Activated T-helper 2 cell treated with anti-CD3 and anti-CD28 coated beads, Interferon-gamma antibody, Interleukin-2, Interleukin-4, amounts not matched to agents 10 μg/mL and 5 μg/mL and 100 μg/mL, durations not matched to agents 14 hours and 24 hours and 36 hours (primary cell): ENCODE data around the gene RPL23. TPM values are rescaled to one million over a fixed set of nuclear protein-coding genes. Genes with fewer than 3 reads are reported as not detected.

Experiments used
- DNase-seq: peaks from one replicate; pipeline ENCODE4 v3.0.0; 2021; ENCODE audit warnings: low spot score
- H3K27ac Mint-ChIP-seq: one replicate; pipeline ENCODE4 v1.8.0; 2021; ENCODE audit warnings: mixed read lengths
- H3K27me3 Mint-ChIP-seq: one replicate; pipeline ENCODE4 v1.8.0; 2021; ENCODE audit warnings: low read depth, mixed read lengths
- H3K36me3 Mint-ChIP-seq: one replicate; pipeline ENCODE4 v1.8.0; 2021; ENCODE audit warnings: low read depth, mixed read lengths
- H3K4me1 Mint-ChIP-seq: one replicate; pipeline ENCODE4 v1.8.0; 2021; ENCODE audit warnings: low read depth, mixed read lengths
- H3K4me3 Mint-ChIP-seq: one replicate; pipeline ENCODE4 v1.8.0; 2021; ENCODE audit warnings: low read depth, mild to moderate bottlenecking, moderate library complexity, mixed read lengths
- H3K9me3 Mint-ChIP-seq: one replicate; pipeline ENCODE4 v1.8.0; 2021; ENCODE audit warnings: mixed read lengths
- intact Hi-C: fragments of 100-400 bp; cut with micrococcal nuclease; formaldehyde crosslinking; loops from one replicate; pipeline ENCODE4 v1.15.1; 2023
- total RNA-seq: library from RNA; stranded (reverse); gene quantifications from 2 replicates; pipeline ENCODE4 v1.2.3, GENCODE V29; 2022

Gene RPL23
- total RNA-seq, 1 donor from 2014 or later: 1,796 TPM

GRCh38 chr17:38892620-38893019, 39.1 kb upstream of the RPL23 start:
- intact Hi-C loops: loop anchor here (10.0 kb wide), 1 partner anchor 72 kb away; the partner anchor contains the start of gene FBXO47
- DNase-seq: no peak
- Mint-ChIP-seq H3K9me3 (no peaks in the 10 kb centered on the region), H3K36me3 (peaks cover 73% of the 10 kb centered on the region), H3K27ac (peak overlapping the region; percentile 28), H3K4me1 (peaks cover 60% of the 10 kb centered on the region), H3K4me3 (no peak overlapping the region), H3K27me3 (no peaks in the 10 kb centered on the region)

DNA sequence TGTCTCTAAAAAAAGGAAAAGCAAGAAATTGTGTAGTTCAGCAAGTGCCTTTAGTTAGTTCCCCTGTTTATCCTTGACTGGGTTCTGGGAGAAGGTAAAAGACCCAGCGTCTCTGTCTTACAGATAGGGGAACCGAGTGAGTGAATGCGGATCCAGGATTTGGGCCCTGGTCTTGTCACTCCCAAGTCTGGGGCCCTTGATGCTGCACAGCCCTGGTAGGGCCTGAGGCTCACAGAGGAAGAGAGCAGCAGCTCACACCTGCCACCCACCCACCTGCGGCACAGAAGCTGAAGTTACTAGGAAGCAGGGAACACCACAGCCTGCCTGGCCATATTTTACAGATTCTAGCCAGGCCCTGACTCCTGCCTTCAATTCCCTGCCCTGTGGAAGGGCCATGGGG, 38.6 kb upstream of the RPL23 start:
- intact Hi-C loops: loop anchor here (10.0 kb wide), 1 partner anchor 73 kb away; the partner anchor contains the start of gene FBXO47
- H3K4me1 Mint-ChIP-seq: peaks cover 58% of the 10 kb centered on the region
- peaks cover 69% of the 10 kb centered on the region for H3K36me3 Mint-ChIP-seq
- no peak overlapping the region for H3K4me3 Mint-ChIP-seq
- H3K9me3 Mint-ChIP-seq: no peaks in the 10 kb centered on the region
- no peaks in the 10 kb centered on the region for H3K27me3 Mint-ChIP-seq
- DNase-seq: no peak
- H3K27ac Mint-ChIP-seq: peak overlapping the region; percentile 55

DNA sequence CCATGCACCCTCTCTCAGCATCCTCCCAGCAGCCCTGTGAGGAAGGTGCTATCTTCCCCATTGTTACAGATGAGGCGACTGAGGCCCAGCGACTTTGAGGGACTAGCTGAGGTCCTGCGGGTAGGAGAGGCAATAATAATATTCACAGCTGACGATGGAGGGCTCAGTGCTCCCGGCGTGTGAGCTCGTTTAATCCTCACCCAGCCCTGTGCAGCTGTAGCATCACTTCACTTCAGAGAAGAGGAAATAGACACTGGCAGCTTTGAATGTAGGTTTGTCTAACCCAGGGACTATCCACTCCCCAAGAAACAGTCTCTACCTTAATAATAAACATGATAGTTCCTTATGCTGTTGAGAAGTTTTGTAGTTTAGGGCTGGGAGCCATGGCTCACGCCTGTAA, 37.9 kb upstream of the RPL23 start:
- H3K4me1 Mint-ChIP-seq: peaks cover 58% of the 10 kb centered on the region
- H3K4me3 Mint-ChIP-seq: no peak overlapping the region
- intact Hi-C loops: loop anchor here (1.0 to 10.0 kb wide), 2 partner anchors 8 to 73 kb away; partner anchors contain the start of gene FBXO47
- no peaks in the 10 kb centered on the region for H3K27me3 Mint-ChIP-seq
- peaks cover 63% of the 10 kb centered on the region for H3K36me3 Mint-ChIP-seq
- no peak for DNase-seq
- peak overlapping the region; percentile 55 for H3K27ac Mint-ChIP-seq
- H3K9me3 Mint-ChIP-seq: no peaks in the 10 kb centered on the region

- H3K27me3 Mint-ChIP-seq: no peaks in the 10 kb centered on the region
- intact Hi-C loops: loop anchor here (10.0 kb wide), 1 partner anchor 74 kb away; the partner anchor contains the start of gene FBXO47
- H3K36me3 Mint-ChIP-seq: peaks cover 63% of the 10 kb centered on the region
- H3K9me3 Mint-ChIP-seq: no peaks in the 10 kb centered on the region
- DNase-seq: no peak
- H3K27ac Mint-ChIP-seq: peak overlapping the region; percentile 67
- no peak overlapping the region for H3K4me3 Mint-ChIP-seq
- peaks cover 66% of the 10 kb centered on the region for H3K4me1 Mint-ChIP-seq
Observed at GRCh38 chr17:38890410-38890746, 36.9 kb upstream of the RPL23 start.

DNA sequence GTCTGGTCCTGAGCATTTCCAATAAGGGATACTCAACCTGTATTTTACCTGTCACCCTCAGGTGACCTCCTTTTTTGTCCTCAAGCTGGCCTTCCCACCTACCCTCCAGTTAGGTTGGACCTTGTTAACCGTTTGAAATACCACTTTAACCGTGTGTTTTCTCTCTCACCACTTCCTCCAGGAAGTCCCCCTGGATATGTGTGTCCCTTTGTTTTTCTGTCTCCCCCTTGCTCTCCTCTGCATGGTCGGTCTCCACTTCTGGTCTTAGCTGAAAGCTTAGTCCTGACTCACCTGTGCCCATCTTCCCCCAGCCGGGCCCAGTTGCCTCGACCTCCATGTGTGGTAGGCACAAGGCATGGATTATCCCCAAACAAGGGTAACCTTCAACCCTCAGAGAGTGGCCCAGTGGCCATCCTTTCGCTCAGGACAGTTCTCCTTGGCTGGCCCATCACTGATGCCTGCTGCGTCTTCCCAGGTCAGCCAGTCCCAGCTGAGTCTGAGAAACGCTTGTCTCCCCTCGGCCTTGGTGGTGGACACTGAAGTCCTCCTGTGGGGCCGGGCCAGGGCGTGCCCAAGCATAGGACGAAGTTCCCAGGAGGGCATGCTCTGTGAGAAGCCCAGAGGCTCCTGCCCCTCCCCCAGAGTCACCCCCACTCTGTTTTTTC, 36.4 kb upstream of the RPL23 start:
- DNase-seq: no peak
- intact Hi-C loops: loop anchor here (10.0 kb wide), 1 partner anchor 75 kb away; the partner anchor contains the start of gene FBXO47
- peaks cover 66% of the 10 kb centered on the region for H3K36me3 Mint-ChIP-seq
- H3K4me1 Mint-ChIP-seq: peaks cover 71% of the 10 kb centered on the region
- H3K4me3 Mint-ChIP-seq: no peak overlapping the region
- no peaks in the 10 kb centered on the region for H3K27me3 Mint-ChIP-seq
- peak overlapping the region; percentile 67 for H3K27ac Mint-ChIP-seq
- no peaks in the 10 kb centered on the region for H3K9me3 Mint-ChIP-seq

GRCh38 chr17:38888842-38889241, 35.3 kb upstream of the RPL23 start:
- Mint-ChIP-seq H3K9me3 (no peaks in the 10 kb centered on the region), H3K27me3 (no peaks in the 10 kb centered on the region), H3K27ac (peak overlapping the region; percentile 42), H3K4me3 (no peak overlapping the region), H3K36me3 (peaks cover 63% of the 10 kb centered on the region), H3K4me1 (peaks cover 69% of the 10 kb centered on the region)
- intact Hi-C loops: no loop called here
- DNase-seq: no peak

- intact Hi-C loops: no loop called here
- no peak for DNase-seq
- no peak overlapping the region for H3K4me3 Mint-ChIP-seq
- peaks cover 74% of the 10 kb centered on the region for H3K36me3 Mint-ChIP-seq
- no peaks in the 10 kb centered on the region for H3K9me3 Mint-ChIP-seq
- H3K27ac Mint-ChIP-seq: no peak overlapping the region
- H3K4me1 Mint-ChIP-seq: peaks cover 73% of the 10 kb centered on the region
- no peaks in the 10 kb centered on the region for H3K27me3 Mint-ChIP-seq
Observed at GRCh38 chr17:38886643-38887010, 33.1 kb upstream of the RPL23 start.

DNA sequence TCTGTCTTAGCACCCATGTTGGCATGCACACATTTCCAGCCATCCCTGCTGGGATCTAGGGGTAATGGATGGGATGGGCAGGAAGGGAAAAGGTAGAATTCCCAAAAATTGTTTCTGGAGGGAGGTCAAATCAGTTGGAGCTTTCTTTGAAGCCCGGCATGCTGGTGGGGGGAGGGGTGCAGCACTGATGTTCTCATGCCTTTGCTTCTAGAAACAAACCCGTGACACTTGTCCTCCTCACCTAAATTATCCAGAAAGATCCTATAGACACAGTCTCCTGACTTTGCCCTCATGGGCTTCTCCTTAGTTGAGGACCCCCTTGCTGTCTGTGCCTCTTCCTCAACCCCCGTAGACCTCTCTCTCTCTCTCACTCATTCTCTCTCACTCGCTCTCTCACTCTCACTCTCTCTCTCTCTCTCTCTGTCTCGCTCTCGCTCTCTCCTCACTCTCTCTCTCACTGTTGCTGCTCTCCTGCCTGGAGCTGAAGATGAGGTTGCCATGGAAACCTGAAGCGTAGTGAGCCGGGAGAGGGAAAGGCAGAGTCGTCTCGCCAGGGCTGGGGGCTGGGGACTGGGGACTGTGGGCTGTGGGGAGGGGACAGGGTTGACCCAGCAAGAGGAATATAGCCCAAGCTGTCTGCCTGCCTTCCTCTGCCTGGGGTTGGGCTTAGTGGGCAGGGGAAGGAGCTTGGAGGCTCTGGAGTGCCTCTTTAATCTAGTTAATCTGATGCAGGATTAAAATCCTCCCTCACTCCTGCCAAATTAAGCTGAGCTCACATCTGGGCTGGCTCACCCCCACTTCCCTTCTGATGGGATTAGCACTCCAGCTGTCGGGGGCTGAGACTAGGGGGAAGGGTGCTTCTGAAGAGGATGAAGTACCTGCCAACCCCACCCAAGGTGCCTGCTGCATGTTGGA, 32.5 kb upstream of the RPL23 start:
- intact Hi-C loops: no loop called here
- Mint-ChIP-seq H3K4me3 (no peak overlapping the region), H3K4me1 (peaks cover 74% of the 10 kb centered on the region)

GRCh38 chr17:38885044-38885727, 31.7 kb upstream of the RPL23 start:
- peaks cover 69% of the 10 kb centered on the region for H3K4me1 Mint-ChIP-seq
- H3K9me3 Mint-ChIP-seq: no peaks in the 10 kb centered on the region
- intact Hi-C loops: no loop called here
- DNase-seq: no peak
- peak overlapping the region; percentile 50 for H3K27ac Mint-ChIP-seq
- no peaks in the 10 kb centered on the region for H3K27me3 Mint-ChIP-seq
- H3K4me3 Mint-ChIP-seq: no peak overlapping the region
- H3K36me3 Mint-ChIP-seq: peaks cover 75% of the 10 kb centered on the region

More for the DNA sequence above, 32.5 kb upstream of the RPL23 start:
- H3K27ac Mint-ChIP-seq: peak overlapping the region; percentile 50
- no peaks in the 10 kb centered on the region for H3K9me3 Mint-ChIP-seq
- peaks cover 76% of the 10 kb centered on the region for H3K36me3 Mint-ChIP-seq
- no peaks in the 10 kb centered on the region for H3K27me3 Mint-ChIP-seq
- no peak for DNase-seq

GRCh38 chr17:38883592-38884526, 30.3 kb upstream of the RPL23 start:
- Mint-ChIP-seq H3K27me3 (no peaks in the 10 kb centered on the region), H3K27ac (peak overlapping the region; percentile 66), H3K9me3 (no peaks in the 10 kb centered on the region), H3K4me3 (peak overlapping the region; percentile 55), H3K36me3 (peaks cover 76% of the 10 kb centered on the region), H3K4me1 (peaks cover 66% of the 10 kb centered on the region)
- intact Hi-C loops: loop anchor here (1.0 kb wide), 1 partner anchor 7 kb away; no protein-coding TSS in a partner anchor
- DNase-seq: no peak

GRCh38 chr17:38882870-38883269, 29.3 kb upstream of the RPL23 start:
- DNase-seq: no peak
- H3K27me3 Mint-ChIP-seq: no peaks in the 10 kb centered on the region
- no peaks in the 10 kb centered on the region for H3K9me3 Mint-ChIP-seq
- H3K4me3 Mint-ChIP-seq: no peak overlapping the region
- H3K27ac Mint-ChIP-seq: peak overlapping the region; percentile 66
- intact Hi-C loops: loop anchor here (1.0 kb wide), 1 partner anchor 8 kb away; no protein-coding TSS in a partner anchor
- peaks cover 68% of the 10 kb centered on the region for H3K4me1 Mint-ChIP-seq
- peaks cover 78% of the 10 kb centered on the region for H3K36me3 Mint-ChIP-seq
